Right cardiac atrium (tissue), 5 donors: ENCODE results near the gene JDP2. TPM values are rescaled to one million over a fixed set of nuclear protein-coding genes. Genes with fewer than 3 reads are reported as not detected.

Experiments
- ATAC-seq, 2 donors: fragments of 200-7000 bp; cut with Tn5 transposase; one replicate each; pipeline versions ENCODE4 v1.8.0 to v1.9.1; 2020; ENCODE audit warnings: moderate library complexity in 2 of 2, mild to moderate bottlenecking in 1 of 2
- DNase-seq, 3 donors: peaks; one replicate each; pipeline ENCODE4 v3.0.0-alpha.2; 2020
- H3K27ac ChIP-seq: one replicate; pipeline ENCODE4 v1.5.1; 2013; ENCODE audit warnings: mild to moderate bottlenecking, low read length, control low read depth, moderate library complexity
- H3K27me3 ChIP-seq: one replicate; pipeline ENCODE4 v1.6.1; 2013; ENCODE audit not compliant: control insufficient read depth, insufficient read depth
- H3K4me1 ChIP-seq: one replicate; pipeline ENCODE4 v1.6.1; 2013; ENCODE audit warnings: low read length; ENCODE audit not compliant: control insufficient read depth, insufficient read depth
- H3K4me3 ChIP-seq: one replicate; pipeline ENCODE4 v1.5.1; 2013; ENCODE audit warnings: low read length, control low read depth
- H3K9me3 ChIP-seq: one replicate; pipeline ENCODE4 v1.6.1; 2013; ENCODE audit warnings: low read length; ENCODE audit not compliant: control insufficient read depth
- WGBS: extraction: QIAGEN DNeasy Blood & Tissue Kit; methylation state at CpG from one replicate; pipeline ENCODE4 v1.1.7; 2013; 5-methylcytosine and 5-hydroxymethylcytosine counted together
- intact Hi-C, 4 donors: fragments of 100-400 bp; cut with DNase I; formaldehyde crosslinking; loops; one replicate each; pipeline versions ENCODE4 v1.11.0 to v1.14.0; 2022 to 2023
- polyA plus RNA-seq: library from polyadenylated mRNA; stranded (reverse); fragments of 200-250 nt; gene quantifications from one replicate; pipeline ENCODE4 v1.2.3, GENCODE V29; 2013
- total RNA-seq, 4 donors: library from RNA; stranded (reverse); fragmentation: NEBNext Ultra II Directional; extraction: Animal tissue kit (Norgen Biotek cat#: 25700); gene quantifications; one replicate each; pipeline ENCODE4 v1.2.1, GENCODE V29; 2021
- donor health status: healthy with polysubstance abuse.
- donor health status: DM: no; HTN: yes; CAD: no.
- donor health status: DM: no; HTN: no; CAD: no.
- donor health status: DM: no; HTN: yes; CAD: no; lungs with severe emphysema.
- donor health status: DM: yes; HTN: yes; CAD: no.

JDP2 gene
- total and polyA plus RNA-seq, 5 donors = 28.3 to 42.2 (median 39.2) TPM

DNA sequence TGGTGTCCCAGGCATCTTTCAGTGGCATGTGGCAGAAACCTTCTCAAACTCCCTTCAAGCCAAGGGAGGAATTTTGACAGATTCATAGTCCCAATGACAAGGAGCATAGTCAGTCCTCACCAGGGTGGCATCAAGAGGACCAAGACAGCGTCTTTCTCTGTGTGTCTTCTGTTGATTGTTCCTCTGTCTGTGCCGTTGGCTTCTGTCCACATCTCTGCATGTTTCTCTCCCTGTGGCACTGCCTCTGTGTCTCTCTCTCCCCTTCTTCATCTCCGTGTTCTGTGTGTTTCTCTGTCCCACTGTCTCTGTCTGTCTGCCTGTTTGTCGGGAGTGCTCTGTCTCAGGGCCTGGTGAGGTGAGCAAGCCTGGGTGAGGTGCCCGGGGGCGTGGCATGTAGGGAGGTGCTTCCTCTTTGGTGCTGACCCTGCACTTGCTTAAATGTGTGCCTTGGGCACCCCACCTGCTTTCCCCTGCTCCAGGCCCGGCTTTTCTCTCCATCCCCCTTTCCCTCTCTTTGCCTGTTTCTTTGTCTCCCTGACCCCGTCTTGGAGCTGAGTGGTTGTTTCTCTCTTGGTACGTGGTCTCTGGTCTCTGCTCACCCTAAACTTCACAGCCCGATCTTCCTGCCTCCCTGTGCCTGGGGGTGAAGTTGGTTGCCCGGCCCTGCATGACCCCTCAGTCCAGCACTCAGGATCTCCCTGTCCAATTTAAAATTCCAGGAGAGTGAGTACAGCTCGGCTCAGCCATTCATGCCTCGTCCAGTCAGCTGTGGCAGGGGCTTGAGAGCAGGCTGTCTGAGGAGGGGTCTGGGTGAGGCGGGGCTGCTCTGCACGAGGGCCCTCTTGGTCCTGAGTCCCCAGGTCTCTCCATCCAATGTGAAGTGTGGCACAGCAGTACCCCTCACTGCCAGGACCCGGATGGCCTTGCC, 28.5 kb downstream of the JDP2 start:
- H3K27me3 ChIP-seq = no peaks in the 10 kb centered on the region
- H3K4me1 ChIP-seq = peaks cover 47% of the 10 kb centered on the region
- no peak overlapping the region for H3K4me3 ChIP-seq
- ATAC-seq = no peak
- no peak for DNase-seq
- H3K9me3 ChIP-seq = no peaks in the 10 kb centered on the region
- intact Hi-C loops = loop anchor here in 1 of 4 donors (5.0 kb wide), 1 partner anchor 44 kb away; no protein-coding TSS in a partner anchor
- WGBS = 70% methylated on average over 16 of the region's 16 CpGs
- peak overlapping the region; percentile 53 for H3K27ac ChIP-seq

DNA sequence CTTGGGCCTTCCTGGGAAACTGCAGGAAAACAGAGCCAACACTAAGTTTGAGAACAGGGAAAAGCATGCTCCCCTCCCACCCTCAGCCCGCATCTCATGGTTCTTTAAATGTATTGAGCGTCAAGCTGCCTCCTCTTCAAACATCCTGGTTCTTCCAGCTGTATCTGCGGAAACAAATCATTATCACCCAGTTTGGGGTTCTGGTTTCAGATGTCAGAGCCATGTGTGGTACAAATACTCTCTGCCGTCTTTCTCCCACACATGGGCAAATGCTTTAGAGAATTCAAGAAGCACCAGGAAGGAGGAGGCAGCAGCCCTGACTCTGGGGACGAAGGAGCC, 29.1 kb downstream of the JDP2 start:
- Histone ChIP-seq H3K4me1 (peaks cover 44% of the 10 kb centered on the region), H3K27me3 (no peaks in the 10 kb centered on the region), H3K4me3 (no peak overlapping the region), H3K9me3 (no peaks in the 10 kb centered on the region), H3K27ac (peak overlapping the region; percentile 53)
- intact Hi-C loops = loop anchor here in 1 of 4 donors (5.0 kb wide), 1 partner anchor 45 kb away; no protein-coding TSS in a partner anchor
- DNase-seq = no peak
- 73% methylated on average over 5 of the region's 5 CpGs for WGBS
- ATAC-seq = no peak

DNA sequence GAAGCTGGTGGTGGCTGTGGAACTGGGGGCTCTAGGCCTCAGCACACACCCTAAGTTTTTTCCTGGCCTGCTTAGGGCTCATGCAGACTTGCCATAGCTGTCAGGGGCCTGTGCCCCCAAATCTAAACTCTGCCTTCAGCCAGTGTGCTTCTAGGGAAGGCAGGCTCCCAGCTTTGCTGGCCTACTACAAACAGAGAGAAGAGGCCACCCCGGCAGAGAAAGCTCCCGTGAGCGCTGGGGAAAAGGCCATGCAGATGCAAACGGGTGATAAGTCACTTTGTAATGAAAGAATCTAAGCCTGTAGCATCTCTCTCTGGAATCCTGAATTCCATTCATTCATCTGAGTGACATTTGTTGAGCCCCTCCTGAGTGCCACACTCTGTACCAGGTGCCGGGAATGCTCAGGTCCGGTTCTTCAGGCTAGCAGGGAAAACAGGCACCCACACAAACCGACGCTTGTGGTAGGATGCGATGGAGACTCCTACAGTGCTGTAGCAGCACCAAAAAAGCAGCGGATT, 29.9 kb downstream of the JDP2 start:
- no peaks in the 10 kb centered on the region for H3K9me3 ChIP-seq
- no peak for DNase-seq
- WGBS = 87% methylated on average over 10 of the region's 10 CpGs
- intact Hi-C loops = loop anchor here in 1 of 4 donors (5.0 kb wide), 1 partner anchor 45 kb away; no protein-coding TSS in a partner anchor
- no peak overlapping the region for H3K4me3 ChIP-seq
- peak overlapping the region; percentile 49 for H3K27ac ChIP-seq
- peaks cover 37% of the 10 kb centered on the region for H3K4me1 ChIP-seq
- ATAC-seq = no peak
- no peaks in the 10 kb centered on the region for H3K27me3 ChIP-seq

DNA sequence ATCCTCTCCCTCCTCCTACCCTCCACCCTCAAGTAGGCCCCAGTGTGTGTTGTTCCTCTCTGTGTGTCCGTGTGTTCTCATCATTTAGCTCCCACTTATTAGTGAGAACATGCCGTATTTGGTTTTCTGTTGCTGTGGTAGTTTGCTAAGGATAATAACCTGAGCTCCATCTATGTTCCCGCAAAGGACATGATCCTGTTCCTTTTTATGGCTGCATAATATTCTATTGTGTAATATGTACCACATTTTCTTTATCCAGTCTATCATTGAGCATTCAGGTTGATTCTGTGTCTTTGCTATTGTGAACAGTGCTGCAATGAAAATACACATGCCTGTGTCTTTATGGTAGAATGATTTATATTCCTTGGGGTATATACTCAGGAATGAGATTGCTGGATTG, 30.5 kb downstream of the JDP2 start:
- Histone ChIP-seq H3K27ac (no peak overlapping the region), H3K4me1 (peaks cover 35% of the 10 kb centered on the region), H3K9me3 (no peaks in the 10 kb centered on the region), H3K4me3 (no peak overlapping the region), H3K27me3 (no peaks in the 10 kb centered on the region)
- DNase-seq (no peak), ATAC-seq (no peak)
- 83% methylated on average over 3 of the region's 3 CpGs for WGBS
- intact Hi-C loops = loop anchor here in 1 of 4 donors (5.0 kb wide), 1 partner anchor 46 kb away; no protein-coding TSS in a partner anchor

DNA sequence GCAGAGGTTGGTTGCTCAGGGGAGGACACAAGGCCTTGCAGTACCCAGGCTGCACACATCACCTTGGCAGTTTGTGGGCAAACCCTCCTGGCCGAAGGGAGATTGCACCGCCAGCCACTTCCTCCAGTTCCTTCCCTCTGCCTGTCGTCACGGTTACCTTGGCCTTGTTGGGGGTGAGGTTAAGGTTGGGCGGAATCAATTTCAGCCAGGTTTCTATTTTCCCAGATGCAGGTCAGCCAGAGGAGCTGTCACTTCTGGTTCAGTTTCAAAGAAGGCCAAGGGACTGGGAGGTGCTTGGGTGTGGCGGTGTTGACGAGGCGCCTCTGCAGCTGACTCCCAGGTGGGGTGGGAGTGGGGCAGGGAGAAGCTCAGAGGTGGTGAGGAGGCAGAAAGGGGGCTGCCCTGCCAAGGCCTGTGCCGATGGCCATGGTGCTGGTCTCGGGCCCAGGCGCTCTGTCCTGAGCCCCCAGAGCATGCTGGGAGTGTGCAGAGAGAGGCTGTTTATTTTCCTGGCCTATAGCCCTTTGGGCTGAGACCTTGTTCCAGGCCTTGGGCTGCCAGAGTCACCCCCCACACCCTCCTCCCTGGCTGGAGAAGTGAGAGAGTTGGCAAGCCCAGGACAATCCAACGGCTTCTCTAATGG, 31.4 kb downstream of the JDP2 start:
- DNase-seq (peak; percentile 78 to 89 (median 87)), ATAC-seq (peak; percentile 85 to 92)
- H3K27ac ChIP-seq = peak overlapping the region; percentile 26
- H3K4me1 ChIP-seq = peaks cover 29% of the 10 kb centered on the region
- intact Hi-C loops = loop anchor here in 1 of 4 donors (5.0 kb wide), 1 partner anchor 47 kb away; no protein-coding TSS in a partner anchor
- 40% methylated on average over 12 of the region's 12 CpGs for WGBS
- H3K9me3 ChIP-seq = no peaks in the 10 kb centered on the region
- no peak overlapping the region for H3K4me3 ChIP-seq
- no peaks in the 10 kb centered on the region for H3K27me3 ChIP-seq

DNA sequence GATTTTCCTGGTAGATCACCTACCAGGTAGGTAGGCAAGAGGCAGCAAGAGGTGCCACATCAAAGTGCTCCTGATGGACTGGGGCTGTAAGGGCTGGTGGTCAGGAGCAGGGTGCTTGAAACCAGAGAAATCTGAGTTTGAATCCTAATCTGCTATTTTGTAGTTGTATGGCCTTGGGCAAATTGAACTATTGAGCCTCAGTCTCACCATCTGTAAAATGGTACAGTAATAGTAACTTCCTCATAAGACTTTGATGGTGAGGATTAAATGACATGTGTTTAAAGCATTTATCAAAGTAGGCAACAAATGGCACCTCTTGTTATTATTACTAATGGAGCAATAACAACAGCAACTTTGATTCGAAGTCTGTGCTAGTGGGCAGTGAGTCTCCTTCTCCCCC, 32.0 kb downstream of the JDP2 start:
- H3K4me3 ChIP-seq = no peak overlapping the region
- intact Hi-C loops = loop anchor here in 2 of 4 donors (5.0 to 10.0 kb wide), 2 partner anchors 45 to 47 kb away; no protein-coding TSS in a partner anchor
- ATAC-seq (no peak), DNase-seq (no peak)
- peaks cover 26% of the 10 kb centered on the region for H3K4me1 ChIP-seq
- 98% methylated on average over 1 of the region's 1 CpG for WGBS
- peak overlapping the region; percentile 26 for H3K27ac ChIP-seq
- H3K9me3 ChIP-seq = no peaks in the 10 kb centered on the region
- no peaks in the 10 kb centered on the region for H3K27me3 ChIP-seq

DNA sequence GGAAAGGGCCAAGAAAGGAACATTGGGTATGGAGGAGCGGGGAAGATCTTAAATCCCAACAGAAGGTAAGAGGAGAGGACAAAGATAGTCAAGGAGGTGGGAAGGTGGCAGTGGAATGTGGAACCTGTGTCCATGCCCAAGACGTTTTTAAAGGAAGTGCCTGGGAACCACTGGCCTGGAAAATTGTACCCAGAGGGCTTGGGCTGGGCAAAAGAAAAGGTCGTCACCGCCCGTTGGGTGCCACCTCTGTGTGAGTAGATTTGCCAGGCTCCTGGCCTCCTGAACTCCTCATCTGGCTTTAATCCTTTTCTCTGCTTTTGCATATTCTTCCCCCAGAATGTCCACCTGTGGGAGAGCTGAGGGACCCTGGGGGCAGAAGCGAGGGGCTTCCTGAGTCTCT, 32.6 kb downstream of the JDP2 start:
- ATAC-seq = no peak
- H3K9me3 ChIP-seq = no peaks in the 10 kb centered on the region
- H3K4me1 ChIP-seq = peaks cover 20% of the 10 kb centered on the region
- DNase-seq = no peak
- H3K27me3 ChIP-seq = no peaks in the 10 kb centered on the region
- WGBS = 87% methylated on average over 6 of the region's 6 CpGs
- no peak overlapping the region for H3K27ac ChIP-seq
- no peak overlapping the region for H3K4me3 ChIP-seq
- intact Hi-C loops = loop anchor here in 1 of 4 donors (10.0 kb wide), 1 partner anchor 46 kb away; no protein-coding TSS in a partner anchor

DNA sequence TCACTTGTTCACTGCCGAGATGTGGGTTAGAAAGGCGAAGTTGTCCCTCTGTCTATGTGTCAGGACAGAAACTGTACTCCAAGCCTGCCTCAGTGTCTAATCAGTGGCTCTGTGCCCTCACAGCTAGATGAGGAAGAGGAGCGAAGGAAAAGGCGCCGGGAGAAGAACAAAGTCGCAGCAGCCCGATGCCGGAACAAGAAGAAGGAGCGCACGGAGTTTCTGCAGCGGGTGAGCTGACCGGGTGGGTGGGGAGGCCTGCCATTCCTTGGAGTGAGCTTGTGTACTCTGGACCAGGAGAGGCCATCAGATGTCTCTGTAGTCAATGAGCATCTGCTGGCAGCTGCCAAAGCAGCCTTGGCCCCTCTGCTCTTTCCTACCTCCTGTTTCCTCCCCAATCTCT, 33.5 kb downstream of the JDP2 start:
- 92% methylated on average over 12 of the region's 12 CpGs for WGBS
- ATAC-seq (no peak), DNase-seq (no peak)
- intact Hi-C loops = loop anchor here in 1 of 4 donors (10.0 kb wide), 1 partner anchor 47 kb away; no protein-coding TSS in a partner anchor
- Histone ChIP-seq H3K27me3 (no peaks in the 10 kb centered on the region), H3K4me3 (no peak overlapping the region), H3K9me3 (no peaks in the 10 kb centered on the region), H3K4me1 (peaks cover 11% of the 10 kb centered on the region), H3K27ac (no peak overlapping the region)

DNA sequence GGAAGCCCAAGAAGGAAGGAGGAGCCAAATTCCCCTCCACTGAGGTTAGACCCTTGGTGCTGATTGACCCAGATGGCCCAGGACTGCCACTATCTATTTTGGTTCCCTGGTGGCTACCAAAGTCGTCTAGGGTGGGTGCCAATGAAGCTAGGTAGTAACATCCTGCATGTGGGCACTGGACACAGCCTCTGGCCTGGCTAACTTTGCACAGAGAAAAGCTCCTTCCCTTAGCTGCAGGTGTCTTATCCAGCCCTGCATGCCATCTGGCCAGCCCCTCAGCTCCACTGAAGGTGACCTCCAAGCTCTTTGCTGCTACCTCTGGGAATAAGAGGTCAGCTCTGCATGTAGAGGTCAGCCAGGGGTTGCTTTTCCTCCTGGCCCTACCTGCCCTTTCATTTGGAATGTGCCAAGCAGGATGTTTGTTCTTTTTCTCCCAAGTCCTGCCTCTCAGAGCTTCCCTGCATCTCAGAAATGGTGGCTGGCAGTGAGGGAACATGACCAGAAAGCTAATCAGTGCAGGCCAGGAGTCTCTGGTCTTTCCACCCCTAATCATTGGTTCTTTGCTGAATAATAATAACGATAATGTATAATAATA, 34.0 kb downstream of the JDP2 start:
- Histone ChIP-seq H3K4me3 (no peak overlapping the region), H3K9me3 (no peaks in the 10 kb centered on the region), H3K4me1 (peaks cover 9% of the 10 kb centered on the region), H3K27ac (no peak overlapping the region), H3K27me3 (no peaks in the 10 kb centered on the region)
- no peak for ATAC-seq
- no peak for DNase-seq
- WGBS = 56% methylated on average over 2 of the region's 2 CpGs
- intact Hi-C loops = loop anchor here in 1 of 4 donors (10.0 kb wide), 1 partner anchor 47 kb away; no protein-coding TSS in a partner anchor

DNA sequence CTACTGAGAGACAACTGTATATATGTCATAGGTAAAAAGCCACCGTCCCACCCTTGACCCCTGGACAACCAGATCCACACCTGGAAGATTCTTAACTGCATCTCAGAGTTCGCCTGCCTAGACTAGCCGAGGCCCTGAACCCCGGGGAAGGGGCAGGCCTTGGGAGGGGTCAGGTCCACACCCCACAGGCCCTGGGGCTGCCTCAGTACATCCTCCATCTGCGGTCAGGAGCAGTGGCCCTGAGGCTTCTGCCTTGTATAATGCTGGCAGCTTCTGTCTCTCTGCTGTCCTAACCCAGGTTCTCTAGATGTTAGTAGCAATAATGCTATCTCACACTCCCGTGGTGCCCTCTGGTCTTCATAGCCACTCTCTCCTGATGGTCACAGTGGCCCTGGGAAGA, 36.8 kb downstream of the JDP2 start:
- 89% methylated on average over 6 of the region's 6 CpGs for WGBS
- intact Hi-C loops = loop anchor here in 1 of 4 donors (10.0 kb wide), 1 partner anchor 50 kb away; no protein-coding TSS in a partner anchor
- H3K4me1 ChIP-seq = peaks cover 2% of the 10 kb centered on the region
- ATAC-seq (no peak), DNase-seq (no peak)
- H3K9me3 ChIP-seq = no peaks in the 10 kb centered on the region
- H3K4me3 ChIP-seq = no peak overlapping the region
- H3K27me3 ChIP-seq = no peaks in the 10 kb centered on the region
- no peak overlapping the region for H3K27ac ChIP-seq
